ENCODE data around the gene SPINDOC.

The SPINDOC gene

DNA sequence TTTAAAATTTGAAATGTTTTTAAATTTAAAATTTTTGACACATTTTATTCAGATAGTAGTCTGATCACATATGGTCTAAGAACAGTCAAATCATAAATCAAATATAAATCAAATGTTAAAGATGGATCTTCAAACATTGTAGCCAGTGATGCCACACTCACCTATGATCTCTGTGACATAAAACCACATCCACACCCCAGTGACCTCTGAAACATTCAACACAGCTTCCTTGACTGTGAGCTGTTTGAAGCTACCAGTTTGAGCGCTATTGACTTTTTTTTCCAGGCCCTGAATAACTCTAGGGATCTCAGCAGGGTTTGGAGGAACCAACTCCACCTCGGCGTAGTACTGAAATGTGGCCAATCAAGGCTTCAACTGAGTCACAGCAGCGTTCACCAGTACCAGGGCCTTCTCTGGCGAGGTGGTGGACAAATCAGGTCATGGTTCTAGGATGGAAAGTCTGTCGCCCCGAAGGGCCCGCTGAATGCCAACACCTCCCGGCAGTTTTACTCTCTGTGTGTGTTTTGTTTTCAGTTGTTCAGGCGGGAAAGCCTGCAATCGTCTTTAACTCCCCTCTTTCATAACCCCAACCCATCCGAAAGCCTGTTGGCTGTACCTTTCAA, 21.4 kb downstream of the SPINDOC start:
- DNase-seq: no peak

DNA sequence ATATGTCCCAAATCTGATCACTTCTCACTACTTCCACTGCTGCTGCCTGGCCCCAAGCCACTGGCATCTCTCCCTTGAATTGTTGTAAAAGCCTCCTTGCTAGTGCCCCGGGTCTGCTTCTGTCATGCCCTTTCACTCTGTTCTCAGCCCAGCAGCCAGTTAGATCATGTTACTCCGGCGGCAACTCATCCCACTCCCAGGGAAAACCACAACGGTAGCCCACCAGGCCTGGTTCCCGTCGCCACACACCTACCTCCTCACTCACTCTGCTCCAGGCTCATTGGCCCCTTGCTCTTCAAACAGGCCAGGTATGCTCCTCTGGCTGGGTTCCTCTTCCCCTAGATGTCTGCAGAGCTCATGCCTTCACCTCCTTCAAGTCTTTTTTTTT, 21.9 kb downstream of the SPINDOC start:
- DNase-seq: no peak

DNA sequence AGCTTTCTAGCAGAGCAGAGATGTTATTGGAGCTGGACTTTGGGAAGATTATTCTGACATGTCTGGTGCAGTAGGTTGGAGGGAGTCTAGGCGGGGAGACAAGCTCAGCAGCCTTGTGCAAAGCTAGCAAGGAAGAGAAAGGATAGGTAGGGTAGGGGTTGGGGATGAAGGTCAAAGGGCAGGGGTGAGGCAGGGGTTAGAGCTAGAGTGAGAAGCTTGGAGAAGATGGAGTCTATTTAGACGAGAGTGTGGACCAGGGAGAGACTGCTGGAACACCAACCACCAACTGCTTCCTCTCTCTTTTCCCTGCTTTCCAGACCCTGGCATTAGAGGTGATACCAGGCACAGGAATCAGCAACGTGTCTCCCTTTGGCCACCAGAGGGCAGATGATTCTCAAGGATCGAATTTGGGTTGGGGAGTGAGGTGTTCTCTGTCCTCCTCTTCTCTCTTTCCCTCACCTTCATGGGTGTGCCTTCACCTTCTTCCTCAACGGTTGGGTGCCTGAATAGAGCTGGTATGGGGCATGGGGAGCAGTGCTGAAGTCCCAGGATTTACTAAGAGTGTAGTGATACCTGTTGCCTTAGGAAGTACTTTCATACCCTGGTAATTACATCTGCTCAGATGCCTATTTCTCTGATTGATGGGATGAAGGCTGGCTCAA, 23.9 kb downstream of the SPINDOC start:
- DNase-seq: peak; percentile 82

DNA sequence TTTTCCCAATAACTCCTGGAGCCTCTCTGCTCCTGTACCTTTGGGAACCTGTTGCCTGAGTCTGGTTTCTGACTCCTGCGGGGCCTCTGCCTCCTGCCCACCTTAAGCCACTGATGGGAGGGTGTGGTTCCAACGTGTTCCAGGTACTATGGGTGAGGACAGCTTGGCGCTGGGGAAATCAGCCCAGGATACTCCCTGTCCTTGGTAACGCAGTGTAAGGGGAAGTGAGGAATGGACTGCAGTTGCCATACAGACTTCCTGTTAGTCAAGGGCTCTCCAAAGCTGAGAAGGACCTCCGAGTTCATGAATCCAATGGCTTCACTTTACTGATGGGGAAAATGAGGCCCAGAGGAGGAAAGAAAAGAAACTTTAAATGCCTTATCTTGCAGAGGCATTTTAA, 24.5 kb downstream of the SPINDOC start:
- DNase-seq: no peak

DNA sequence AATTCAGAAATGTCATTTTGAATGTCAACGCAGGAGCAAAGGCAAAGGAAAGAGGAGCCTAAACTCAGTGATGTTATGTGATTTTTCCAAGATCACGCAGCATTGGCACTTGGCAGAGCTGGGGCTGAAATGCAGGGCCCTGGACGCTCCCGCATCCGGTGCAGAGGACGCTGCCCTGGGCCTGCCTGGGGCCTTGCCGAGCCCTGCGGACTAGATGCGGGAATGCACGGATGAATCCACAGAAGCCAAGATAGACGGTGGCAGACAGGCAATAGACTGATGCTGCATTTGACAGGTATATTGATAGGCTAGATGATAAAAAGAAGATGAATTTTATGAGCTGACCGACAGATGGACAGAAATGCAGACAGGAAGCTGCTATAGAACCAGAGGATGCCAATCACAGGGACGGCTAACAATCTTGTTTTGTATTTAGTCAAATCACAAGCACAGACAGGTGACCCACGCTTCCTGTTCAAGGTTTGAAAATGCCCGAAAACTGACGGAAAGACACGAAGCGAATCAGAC, 25.0 kb downstream of the SPINDOC start:
- DNase-seq: no peak

DNA sequence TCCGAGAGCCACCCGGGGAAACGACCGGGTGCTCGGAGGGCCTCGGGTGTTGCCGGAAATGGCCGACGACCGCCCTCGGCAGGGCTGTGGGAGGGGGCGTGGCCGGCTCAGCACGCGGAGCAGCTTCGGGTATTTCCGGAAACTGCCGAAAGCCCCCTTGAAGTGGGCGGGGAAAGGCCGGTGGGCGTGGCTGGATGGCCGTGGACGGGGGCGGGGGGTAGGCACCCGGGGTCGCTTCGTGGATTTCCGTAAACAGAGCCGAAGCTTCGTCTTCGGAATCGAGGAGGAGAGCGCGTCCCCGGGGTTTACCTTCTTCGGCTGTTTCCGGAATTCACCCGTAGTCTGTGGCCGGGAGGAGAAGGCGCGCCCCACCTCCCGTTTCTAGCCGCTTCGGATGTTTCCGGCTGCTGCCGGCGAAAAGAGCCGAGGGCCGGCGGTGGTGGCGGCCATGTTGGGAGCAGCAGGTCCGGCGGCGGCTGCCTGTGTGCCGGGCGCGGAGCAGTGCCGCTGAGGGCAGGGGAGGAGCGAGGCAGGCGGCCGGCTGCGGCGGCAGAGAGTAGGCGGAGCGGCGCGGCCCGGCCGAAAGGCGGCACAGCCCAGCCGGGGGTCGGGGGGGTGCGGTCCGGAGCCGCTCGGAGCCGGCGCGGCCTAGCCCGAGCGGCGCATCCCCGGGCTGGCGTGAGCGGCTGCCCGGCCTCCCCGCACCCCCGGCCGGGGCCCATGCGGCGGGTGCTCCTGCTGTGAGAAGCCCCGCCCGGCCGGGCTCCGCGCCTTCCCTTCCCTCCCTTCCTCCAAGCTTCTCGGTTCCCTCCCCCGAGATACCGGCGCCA, 25.6 kb downstream of the SPINDOC start, which contains the start of gene MARK2:
MARK2 (plus strand) TSS at position 433 of the 830 bp plus-strand sequence; CDS start at position 830, 397 bp downstream.
- peak; percentile 98 for DNase-seq

DNA sequence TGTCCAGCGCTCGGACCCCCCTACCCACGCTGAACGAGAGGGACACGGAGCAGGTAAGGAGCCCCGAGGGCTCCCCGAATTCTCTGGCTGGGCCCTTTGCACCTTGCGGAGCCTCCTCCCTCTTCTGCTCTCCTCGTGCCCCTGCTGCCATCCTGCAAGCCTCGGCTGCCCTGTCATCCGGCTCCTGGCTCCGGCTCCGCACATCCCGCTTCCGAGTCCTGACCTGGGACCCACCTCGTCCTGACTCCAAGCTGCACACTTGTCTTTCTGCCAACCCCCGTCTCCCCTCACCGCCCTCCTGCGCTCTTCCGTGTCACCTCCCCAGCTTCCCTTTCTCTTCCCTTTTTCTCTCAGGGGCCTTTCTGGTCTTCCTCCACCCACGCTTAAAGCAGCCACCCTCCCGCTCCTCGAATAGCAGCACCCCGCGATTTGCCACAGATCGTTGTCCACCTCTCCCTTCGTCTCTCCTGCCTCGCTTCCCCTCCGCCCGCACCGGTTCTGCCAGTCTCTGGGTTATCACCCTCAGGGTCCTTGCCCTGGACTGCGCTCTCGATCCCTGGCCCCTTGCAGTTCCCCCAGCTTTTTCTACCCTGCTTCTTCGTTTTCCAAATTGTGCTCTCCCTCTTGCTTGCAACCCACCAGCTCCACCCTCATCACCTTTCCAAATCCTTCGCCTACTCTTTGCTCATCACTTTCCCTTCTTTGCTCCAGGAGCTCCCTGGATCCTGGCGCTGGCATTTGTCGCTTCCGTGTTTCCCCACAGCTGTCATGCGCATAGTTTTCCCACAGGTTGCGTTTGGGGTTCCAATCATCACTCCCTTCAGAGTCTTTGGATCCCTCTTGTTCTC, 26.5 kb downstream of the SPINDOC start:
- peak; percentile 59 for DNase-seq

DNA sequence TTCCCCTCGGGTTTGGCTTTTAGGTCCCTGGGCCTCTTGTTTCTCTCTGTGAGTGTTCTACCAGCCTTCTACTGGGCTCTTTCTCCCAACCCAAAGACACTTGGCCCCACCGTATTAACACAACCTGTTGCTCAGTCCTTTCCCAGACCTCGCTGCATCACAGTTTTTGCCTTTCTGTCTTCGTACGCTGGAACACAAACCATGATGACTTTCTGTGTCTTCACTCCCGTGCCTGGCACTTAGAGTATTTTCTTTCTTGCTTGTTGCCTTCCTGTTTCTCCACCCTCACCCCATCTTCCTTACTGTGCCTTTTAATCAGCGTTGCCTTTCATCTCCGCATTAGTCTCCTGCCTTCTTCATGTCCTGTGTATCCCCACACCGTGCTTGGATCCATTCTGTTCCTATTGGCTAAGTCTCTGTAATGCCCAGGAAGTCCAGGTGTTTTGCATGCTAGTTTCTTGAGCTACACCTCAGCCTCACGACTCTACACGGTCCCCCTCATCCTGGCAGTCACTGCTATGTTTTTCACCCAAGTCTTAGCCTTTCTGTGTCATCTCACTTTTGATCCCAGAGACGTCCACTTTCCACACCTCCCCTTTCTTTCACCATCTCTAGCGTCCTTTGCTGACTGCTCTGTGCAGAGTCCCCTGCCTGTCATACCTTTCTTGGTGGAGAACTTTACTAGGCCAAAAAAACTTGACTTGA, 27.3 kb downstream of the SPINDOC start:
- DNase-seq: no peak

DNA sequence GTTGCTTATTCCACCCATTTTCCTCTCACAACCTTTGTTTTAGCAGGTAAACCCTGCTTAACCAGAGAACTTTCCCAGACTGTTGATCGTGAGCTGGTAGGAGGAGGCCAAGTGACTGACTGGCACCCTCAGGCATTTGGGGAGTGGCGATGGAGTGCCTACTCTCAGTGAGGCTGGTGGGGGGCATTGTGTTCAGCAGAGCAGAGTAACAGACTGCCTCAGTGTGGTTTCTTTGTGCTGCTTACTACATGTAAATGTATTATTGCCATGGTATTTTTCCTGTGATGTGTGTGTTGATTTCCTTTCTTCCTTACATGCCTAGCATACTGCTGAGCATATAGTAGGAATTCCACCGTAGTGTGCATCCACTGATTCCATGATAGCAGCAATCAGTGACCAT, 28.3 kb downstream of the SPINDOC start:
- DNase-seq: peak; percentile 21

DNA sequence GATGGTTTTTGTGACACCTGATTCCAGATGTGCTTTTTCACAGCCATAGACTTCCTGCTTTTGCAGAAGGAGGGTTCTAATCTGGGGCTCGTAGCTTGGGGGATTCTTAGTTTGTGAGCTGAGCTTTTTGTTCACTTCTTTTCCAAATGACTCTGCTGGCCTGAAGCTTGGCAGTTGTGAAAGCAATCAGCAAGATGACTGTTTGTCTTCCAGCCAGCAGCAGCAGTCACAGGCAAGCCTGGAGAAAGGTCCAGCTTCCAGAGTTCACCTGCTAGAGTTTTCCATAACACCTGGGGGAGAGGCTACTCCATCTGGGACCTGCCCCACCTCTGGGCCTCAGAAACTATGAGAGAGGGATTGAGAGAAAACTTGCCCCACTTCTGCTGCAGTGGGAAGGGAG, 29.8 kb downstream of the SPINDOC start:
- DNase-seq: no peak

DNA sequence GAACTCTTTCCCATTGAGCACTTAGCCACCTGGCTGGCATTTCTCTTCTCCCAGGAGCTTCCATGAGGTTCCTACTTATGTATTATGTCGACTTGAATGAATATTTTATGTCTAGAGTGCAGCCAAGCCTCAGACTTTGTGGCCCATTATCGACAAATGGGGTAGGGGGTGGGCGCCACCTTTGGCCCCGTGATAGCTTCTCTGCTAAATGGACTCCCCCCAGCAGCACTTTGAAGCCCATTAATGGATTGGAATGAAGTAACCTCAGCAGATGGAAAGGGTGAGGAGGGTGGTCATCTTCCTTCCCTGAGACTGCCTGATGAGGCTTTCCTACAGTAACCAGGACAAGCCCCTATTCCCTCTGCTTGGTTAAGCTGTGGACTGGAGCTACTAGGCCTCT, 31.6 kb downstream of the SPINDOC start:
- DNase-seq: peak; percentile 64

DNA sequence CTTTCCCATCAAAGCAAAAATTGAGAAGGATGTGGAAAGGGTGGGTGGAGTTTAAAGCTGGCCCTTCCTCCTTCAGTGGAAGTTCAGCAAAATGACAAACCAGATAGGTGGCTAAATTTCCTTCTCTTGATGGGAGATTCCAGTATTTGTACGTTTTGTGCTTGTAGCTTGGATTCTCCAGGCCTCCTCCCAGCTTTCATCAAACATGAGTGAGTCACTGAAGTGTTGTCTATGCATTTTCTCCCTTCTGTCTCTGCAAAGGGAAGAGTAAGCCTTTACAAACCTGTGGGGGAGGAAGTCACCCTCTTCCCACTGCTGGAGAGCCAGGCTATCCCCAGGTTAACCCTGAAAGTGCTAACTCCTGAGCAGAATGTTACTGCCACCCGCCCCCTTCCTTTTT, 32.0 kb downstream of the SPINDOC start:
- no peak for DNase-seq

DNA sequence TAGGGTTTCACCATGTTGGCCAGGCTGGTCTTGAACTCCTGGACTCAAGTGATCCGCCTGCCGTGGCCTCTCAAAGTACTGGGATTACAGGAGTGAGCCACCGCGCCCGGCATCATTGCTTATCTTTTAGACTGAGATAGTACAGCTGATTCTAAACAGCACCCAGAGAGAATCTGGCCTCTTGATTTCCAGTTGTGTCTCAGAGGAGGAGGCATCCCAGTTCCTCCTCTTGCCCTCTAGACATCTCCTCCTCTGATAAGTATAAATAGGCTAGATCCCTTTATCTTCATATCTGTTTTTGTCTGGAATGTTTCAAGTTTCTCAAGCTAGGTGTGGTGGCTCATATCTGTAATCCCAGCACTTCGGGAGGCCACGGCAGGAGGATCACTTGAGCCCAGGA, 32.7 kb downstream of the SPINDOC start:
- no peak for DNase-seq

DNA sequence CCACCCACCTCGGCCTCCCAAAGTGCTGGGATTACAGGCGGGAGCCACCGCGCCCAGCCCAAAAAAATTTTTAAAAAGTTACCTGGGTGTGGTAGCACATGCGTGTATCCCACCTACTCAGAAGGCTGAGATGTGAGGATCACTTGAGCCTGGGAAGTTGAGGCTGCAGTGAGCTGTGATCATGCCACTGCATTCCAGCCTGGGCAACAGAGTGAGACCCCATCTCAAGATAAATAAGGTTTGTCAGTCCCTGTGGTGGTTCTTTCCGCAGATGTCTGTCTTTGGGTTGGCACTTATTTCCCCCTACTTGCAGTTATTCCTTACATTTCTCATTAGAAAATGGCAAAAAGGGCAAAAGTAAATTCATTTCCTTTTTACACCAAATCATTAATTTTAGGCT, 33.6 kb downstream of the SPINDOC start:
- DNase-seq: no peak

DNA sequence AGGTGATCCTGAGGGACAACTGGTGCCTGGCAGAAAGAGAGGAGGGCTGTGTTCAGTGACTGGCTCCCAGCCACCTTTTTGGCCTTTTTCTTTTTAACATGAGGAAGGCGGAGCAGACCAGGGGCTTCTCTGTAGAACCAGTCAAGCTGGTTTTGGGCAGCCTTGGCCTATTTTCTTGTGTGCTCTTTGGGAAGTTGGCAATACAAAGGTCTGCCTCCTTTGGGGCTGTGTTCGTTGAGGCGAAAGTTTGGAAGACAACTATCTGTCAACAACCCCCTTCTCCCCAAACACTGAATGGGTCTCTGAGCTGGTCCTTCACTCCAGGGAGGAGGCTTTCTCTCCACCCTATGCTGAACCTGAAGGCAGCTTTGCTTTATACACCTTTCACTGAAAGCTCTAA, 34.1 kb downstream of the SPINDOC start:
- DNase-seq: no peak

DNA sequence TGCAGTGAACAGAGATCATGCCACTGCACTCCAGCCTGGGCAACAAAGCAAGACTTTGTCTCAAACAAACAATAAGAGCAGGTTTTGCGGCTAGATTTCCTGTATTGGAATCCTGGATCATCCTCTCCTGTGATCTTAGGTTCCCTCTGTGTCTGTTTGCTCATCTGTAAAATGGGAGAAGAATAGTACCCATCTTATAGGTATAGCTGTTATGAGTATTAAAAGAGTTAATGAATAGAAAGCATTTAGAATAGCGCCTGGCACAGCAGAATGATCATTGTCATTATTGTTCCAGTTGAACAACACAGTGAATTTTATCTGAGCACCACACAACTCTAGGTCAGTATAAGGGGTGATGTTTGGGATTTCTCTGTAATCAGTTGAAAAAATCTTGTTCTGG, 36.4 kb downstream of the SPINDOC start:
- no peak for DNase-seq

DNA sequence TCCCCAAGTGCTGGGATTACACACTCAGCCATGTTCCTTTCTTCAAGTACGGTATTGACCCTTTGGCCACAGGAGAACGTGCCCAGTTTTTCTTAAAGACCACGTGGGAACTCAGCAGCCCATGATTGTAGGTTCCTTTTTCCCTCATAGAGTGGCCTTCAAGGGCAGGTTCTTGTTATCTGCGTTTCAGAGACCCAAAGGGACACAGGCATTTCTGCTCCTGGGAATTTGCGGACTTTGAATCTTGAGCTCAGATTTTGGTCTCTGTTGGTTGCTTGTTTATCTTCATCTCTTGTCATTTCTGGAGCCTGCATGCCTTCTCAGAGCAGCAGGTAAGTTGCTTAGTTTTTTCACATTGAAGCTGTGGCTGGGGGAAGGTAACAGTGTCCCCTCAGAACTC, 37.7 kb downstream of the SPINDOC start:
- DNase-seq: no peak

DNA sequence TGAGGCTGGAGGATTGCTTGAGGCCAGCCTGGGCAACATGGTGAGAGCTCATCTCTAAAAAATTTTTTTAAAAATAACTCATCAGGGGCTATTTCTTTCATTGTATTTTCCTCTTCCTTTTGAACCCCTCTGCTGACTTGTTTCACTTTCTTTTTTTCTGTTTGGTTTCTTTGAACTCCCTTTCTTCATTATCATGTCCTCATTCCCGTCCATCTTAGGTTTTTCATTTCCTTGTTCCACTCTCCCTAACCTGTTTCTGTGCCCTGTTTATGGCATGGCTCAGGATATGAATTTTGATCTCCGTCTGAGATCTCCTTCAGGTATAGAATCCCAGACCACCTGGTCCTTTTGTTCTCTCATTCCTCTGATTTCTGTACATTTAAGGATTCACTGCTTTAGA, 38.1 kb downstream of the SPINDOC start:
- no peak for DNase-seq

DNA sequence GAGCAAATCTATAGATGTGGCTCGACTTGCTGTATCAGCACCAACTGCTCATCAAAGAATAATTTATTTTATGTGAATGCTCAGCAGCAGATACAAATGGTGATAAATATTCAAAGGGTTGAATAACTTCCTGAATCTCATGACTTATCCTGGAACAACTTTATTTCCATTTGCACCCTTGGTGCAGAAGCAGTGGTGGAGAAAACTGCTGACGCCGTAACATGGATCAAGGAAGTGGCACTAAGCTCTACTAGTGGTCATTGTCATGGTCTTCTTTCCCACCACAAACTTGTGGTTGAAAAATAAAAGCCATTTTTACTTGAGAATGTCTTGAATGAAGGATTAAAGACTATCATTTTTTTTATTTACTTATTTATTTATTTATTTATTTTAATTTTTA, 40.2 kb downstream of the SPINDOC start:
- DNase-seq: no peak

DNA sequence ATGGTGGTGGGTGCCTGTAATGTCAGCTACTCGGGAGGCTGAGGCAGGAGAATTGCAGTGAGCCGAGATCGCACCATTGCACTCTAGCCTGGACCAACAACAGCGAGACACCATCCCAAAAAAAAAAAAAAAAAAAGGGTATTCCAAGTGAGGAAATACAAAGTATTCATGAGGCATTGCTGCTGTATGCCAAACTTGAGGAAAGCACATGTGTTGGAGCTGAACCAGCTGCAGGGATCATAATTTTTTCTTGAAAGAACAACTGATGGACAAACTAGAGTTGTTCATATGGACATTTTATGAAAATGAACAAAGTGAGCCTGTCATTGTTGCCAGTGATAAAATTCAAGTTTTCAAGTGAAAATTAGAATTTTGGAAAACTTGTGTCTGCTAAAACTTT, 41.4 kb downstream of the SPINDOC start:
- DNase-seq: no peak

DNA sequence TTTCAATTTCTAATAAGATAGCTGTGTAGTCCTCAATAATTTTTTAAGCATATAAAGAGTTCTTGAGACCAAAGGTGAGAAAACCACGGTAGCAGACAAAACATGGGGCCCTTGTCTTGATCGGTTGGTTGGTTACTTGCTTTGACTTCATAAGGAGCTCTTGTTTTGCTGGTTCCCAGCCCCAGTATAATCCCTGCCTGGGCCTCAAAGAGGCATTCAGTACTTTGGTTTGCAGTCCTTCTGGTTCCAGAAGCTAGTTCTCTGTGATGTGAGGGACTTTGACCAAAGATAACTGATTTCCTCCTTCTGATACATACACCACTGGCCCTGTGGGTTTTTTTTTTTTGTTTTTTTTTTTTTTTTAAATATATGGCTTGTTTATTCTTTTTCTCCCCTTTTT, 42.7 kb downstream of the SPINDOC start:
- no peak for DNase-seq

Data from retina (tissue), 1 donor.